Endothelial cell of umbilical vein (primary cell): ENCODE data around the gene CCDC106. TPM values are rescaled to one million over a fixed set of nuclear protein-coding genes. Genes with fewer than 3 reads are reported as not detected.
A peak's percentile ranks its signal among the peaks of the same experiment; 100 is the strongest.

Experiments used
- BruUV-seq: library from RNA; stranded (reverse); fragments of 400-500 nt; replicated peaks from 2 replicates; lab custom pipeline; 2021; lab: Mats Ljungman, UMichigan
- CTCF ChIA-PET: fragments of 300-600, 350-600 bp; sonication (Branson Sonifier 250); formaldehyde crosslinking; loops from one replicate; lab custom pipeline; 2021; ENCODE audit warnings: antibody characterized with exemption, inconsistent platforms; lab: Charles Lee
- POLR2A ChIA-PET: fragments of 300-600, 350-600 bp; sonication (Branson Sonifier 250); formaldehyde crosslinking; loops from one replicate; lab custom pipeline; 2021; ENCODE audit warnings: antibody characterized with exemption, inconsistent platforms; lab: Charles Lee
- DNase-seq: peaks from one replicate; pipeline ENCODE4 v3.0.0-alpha.2; 2011; ENCODE audit warnings: low read depth, low spot score
- FAIRE-seq: peaks from 2 replicates; lab custom pipeline; 2011; peaks lifted over from hg19 to GRCh38; lab: Jason Lieb, UNC
- H2AFZ ChIP-seq: 2 replicates; pipeline ENCODE4 v1.6.0; 2012; ENCODE audit warnings: low read depth, low read length, control low read depth, inconsistent platforms
- H3K27ac ChIP-seq: 2 replicates; pipeline ENCODE4 v1.5.1; 2011; ENCODE audit warnings: low read depth, mild to moderate bottlenecking, control low read depth, low read length, moderate library complexity; ENCODE audit not compliant: insufficient read depth
- H3K27me3 ChIP-seq, 2 experiments: 2 replicates each; pipeline versions ENCODE4 v1.6.0 to v1.6.1; 2011; ENCODE audit warnings: low read length in 2 of 2, mixed read lengths in 1 of 2; ENCODE audit not compliant: control insufficient read depth in 2 of 2, insufficient read depth in 2 of 2
- H3K36me3 ChIP-seq, 2 experiments: 2 replicates in 1 of 2; 3 replicates in 1 of 2; pipeline ENCODE4 v1.5.1; 2011; ENCODE audit warnings: low read length in 2 of 2, mild to moderate bottlenecking in 1 of 2, moderate library complexity in 1 of 2; ENCODE audit not compliant: control insufficient read depth in 2 of 2, insufficient read depth in 2 of 2; ENCODE audit errors: extremely low read depth in 1 of 2
- H3K4me1 ChIP-seq: 3 replicates; pipeline ENCODE4 v1.5.1; 2011; ENCODE audit warnings: mild to moderate bottlenecking, low read length; ENCODE audit not compliant: control insufficient read depth, insufficient read depth; ENCODE audit errors: extremely low read depth
- H3K4me2 ChIP-seq: 2 replicates; pipeline ENCODE4 v1.6.1; 2011; ENCODE audit warnings: low read length, control low read depth, mixed read lengths; ENCODE audit not compliant: insufficient read depth
- H3K4me3 ChIP-seq, 3 experiments: fragments of 200-600 bp in 1 of 3; sonication (generic), shearing (Covaris generic) in 1 of 3; replicated peaks in 1 of 3; 2 replicates each; pipeline ENCODE4 v1.5.1; 2011 to 2016; ENCODE audit warnings: control low read depth in 3 of 3, low read length in 3 of 3, mild to moderate bottlenecking in 2 of 3, inconsistent platforms in 1 of 3, low read depth in 1 of 3, moderate library complexity in 1 of 3; ENCODE audit not compliant: insufficient read depth in 1 of 3
- H3K79me2 ChIP-seq: 2 replicates; pipeline ENCODE4 v1.6.0; 2012; ENCODE audit warnings: low read length, inconsistent platforms; ENCODE audit not compliant: control insufficient read depth, insufficient read depth
- H3K9ac ChIP-seq: replicated peaks from 2 replicates; pipeline ENCODE3; 2011; ENCODE audit warnings: low read length, control low read depth; ENCODE audit not compliant: insufficient read depth; ENCODE audit errors: extremely low read depth
- H3K9me1 ChIP-seq: replicated peaks from 3 replicates; pipeline ENCODE4 v1.6.0; 2011; ENCODE audit warnings: mild to moderate bottlenecking, low read length; ENCODE audit not compliant: control insufficient read depth, insufficient read depth; ENCODE audit errors: extremely low read depth
- H3K9me3 ChIP-seq: replicated peaks from 2 replicates; pipeline ENCODE4 v1.5.1; 2012; ENCODE audit warnings: low read length, inconsistent platforms; ENCODE audit not compliant: control insufficient read depth, insufficient read depth
- H4K20me1 ChIP-seq: replicated peaks from 2 replicates; pipeline ENCODE3; 2011; ENCODE audit warnings: mild to moderate bottlenecking, low read length; ENCODE audit not compliant: control insufficient read depth, insufficient read depth; ENCODE audit errors: extremely low read depth
- EZH2 ChIP-seq: IDR thresholded peaks from 2 replicates; pipeline ENCODE4 v1.6.1; 2012; ENCODE audit warnings: borderline replicate concordance, low read depth, mild to moderate bottlenecking, moderate library complexity, low read length, inconsistent platforms; ENCODE audit not compliant: severe bottlenecking
- FOS ChIP-seq: IDR thresholded peaks from 2 replicates; pipeline ENCODE4 v1.6.1; 2011; ENCODE audit warnings: mild to moderate bottlenecking, low read length, moderate library complexity, borderline replicate concordance; ENCODE audit not compliant: insufficient read depth
- GATA2 ChIP-seq: IDR thresholded peaks from 2 replicates; pipeline ENCODE4 v1.7.0; 2011; ENCODE audit warnings: low read depth, mild to moderate bottlenecking, moderate library complexity, mixed read lengths, low read length; ENCODE audit not compliant: insufficient read length, insufficient read depth
- JUN ChIP-seq: IDR thresholded peaks from 2 replicates; pipeline ENCODE4 v1.6.1; 2011; ENCODE audit warnings: borderline replicate concordance, low read depth; ENCODE audit not compliant: insufficient read length, insufficient read depth
- MYC ChIP-seq: IDR thresholded peaks from one replicate; pipeline ENCODE4 v1.6.1; 2011; ENCODE audit warnings: mild to moderate bottlenecking, low read depth, low read length
- POLR2A ChIP-seq: IDR thresholded peaks from 2 replicates; pipeline ENCODE4 v1.6.1; 2012; ENCODE audit warnings: low read depth, mild to moderate bottlenecking, control low read depth, low read length
- POLR2AphosphoS5 ChIP-seq: IDR thresholded peaks from 2 replicates; pipeline ENCODE4 v1.6.1; 2012; ENCODE audit warnings: low read depth, mild to moderate bottlenecking, control low read depth, low read length, moderate library complexity; ENCODE audit not compliant: insufficient read depth
- dilution Hi-C: fragments of 300-500 bp; cut with MboI; formaldehyde crosslinking; loops from one replicate; pipeline ENCODE4 v1.15.0; 2019; ENCODE audit warnings: low sequenced_read_pairs; ENCODE audit not compliant: extremely low pct_ligation_motif_present
- intact Hi-C: fragments of 100-400 bp; cut with micrococcal nuclease; formaldehyde crosslinking; loops from one replicate; pipeline ENCODE4 v1.10.0; 2022
- polyA plus RNA-seq, 4 experiments: library from polyadenylated mRNA; depleted of rRNA in 3 of 4; stranded (reverse) in 3 of 4; unstranded in 1 of 4; fragments of >200 nt; gene quantifications; 2 replicates each; pipeline versions ENCODE4 v1.2.1 to v1.2.3, GENCODE V29; 2011 to 2012; ENCODE audit warnings: missing spikeins in 1 of 4
- total RNA-seq: library from RNA; stranded (reverse); gene quantifications from 2 replicates; pipeline ENCODE4 v1.2.3, GENCODE V29; 2021
- TF ChIP-seq, protein P1 (sequence below): IDR thresholded peaks from 2 replicates; pipeline ENCODE4 v1.6.1; 2011; ENCODE audit not compliant: insufficient read depth, insufficient read length
- TF ChIP-seq, protein P2 (sequence below), 2 donors: IDR thresholded peaks; 1 replicate in 1 of 2; 2 replicates in 1 of 2; pipeline ENCODE4 v1.5.1; 2011; ENCODE audit warnings: low read length in 2 of 2, mild to moderate bottlenecking in 2 of 2, moderate library complexity in 2 of 2, control low read depth in 1 of 2, inconsistent platforms in 1 of 2, low read depth in 1 of 2; ENCODE audit not compliant: insufficient read depth in 1 of 2; ENCODE audit errors: extremely low read depth in 1 of 2

CCDC106 gene
- total and polyA plus RNA-seq, 2 donors (not counting 3 experiments of a cell fraction or from before 2014, with no cell fraction given): 11.8 to 12.0 TPM

DNA sequence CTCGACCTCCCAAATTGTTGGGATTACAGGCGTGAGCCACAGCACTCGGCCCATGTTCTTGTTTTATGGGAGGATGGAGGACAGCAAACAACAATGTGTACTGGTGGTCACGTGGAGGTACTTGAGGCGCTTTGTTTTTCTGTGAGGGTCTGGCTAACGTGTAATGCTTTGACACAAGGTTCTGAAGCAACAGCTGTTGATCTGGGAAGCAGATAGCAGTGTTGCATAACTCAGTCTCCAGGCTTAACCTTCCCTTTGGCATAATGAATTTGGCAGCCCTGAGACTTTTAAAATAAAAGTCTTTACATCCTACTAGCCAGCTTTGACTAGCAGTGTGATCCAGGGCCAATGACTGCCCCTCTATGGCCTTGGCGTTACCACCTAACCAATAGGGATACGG lies 14.2 kb upstream of the CCDC106 start:
- Histone ChIP-seq H3K36me3 (no peaks in the 10 kb centered on the region), H3K9me3 (no peaks in the 10 kb centered on the region), H3K4me3 (no peak overlapping the region), H3K4me1 (peaks cover 12% of the 10 kb centered on the region), H3K27ac (no peak overlapping the region), H3K79me2 (peaks cover 22% of the 10 kb centered on the region), H2AFZ (peak overlapping the region; percentile 72), H3K4me2 (peak overlapping the region; percentile 96), H4K20me1 (no peaks in the 10 kb centered on the region), H3K9ac (no peak overlapping the region), H3K27me3 (no peaks in the 10 kb centered on the region), H3K9me1 (no peaks in the 10 kb centered on the region)
- dilution Hi-C loops: no loop called here
- FAIRE-seq (no peak), DNase-seq (no peak)
- TF ChIP-seq, protein P1, sequence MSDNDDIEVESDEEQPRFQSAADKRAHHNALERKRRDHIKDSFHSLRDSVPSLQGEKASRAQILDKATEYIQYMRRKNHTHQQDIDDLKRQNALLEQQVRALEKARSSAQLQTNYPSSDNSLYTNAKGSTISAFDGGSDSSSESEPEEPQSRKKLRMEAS: no peak
- TF ChIP-seq EZH2 (no peak), FOS (no peak), GATA2 (no peak), MYC (no peak), POLR2AphosphoS5 (no peak), JUN (no peak), POLR2A (no peak)
- TF ChIP-seq, protein P2, sequence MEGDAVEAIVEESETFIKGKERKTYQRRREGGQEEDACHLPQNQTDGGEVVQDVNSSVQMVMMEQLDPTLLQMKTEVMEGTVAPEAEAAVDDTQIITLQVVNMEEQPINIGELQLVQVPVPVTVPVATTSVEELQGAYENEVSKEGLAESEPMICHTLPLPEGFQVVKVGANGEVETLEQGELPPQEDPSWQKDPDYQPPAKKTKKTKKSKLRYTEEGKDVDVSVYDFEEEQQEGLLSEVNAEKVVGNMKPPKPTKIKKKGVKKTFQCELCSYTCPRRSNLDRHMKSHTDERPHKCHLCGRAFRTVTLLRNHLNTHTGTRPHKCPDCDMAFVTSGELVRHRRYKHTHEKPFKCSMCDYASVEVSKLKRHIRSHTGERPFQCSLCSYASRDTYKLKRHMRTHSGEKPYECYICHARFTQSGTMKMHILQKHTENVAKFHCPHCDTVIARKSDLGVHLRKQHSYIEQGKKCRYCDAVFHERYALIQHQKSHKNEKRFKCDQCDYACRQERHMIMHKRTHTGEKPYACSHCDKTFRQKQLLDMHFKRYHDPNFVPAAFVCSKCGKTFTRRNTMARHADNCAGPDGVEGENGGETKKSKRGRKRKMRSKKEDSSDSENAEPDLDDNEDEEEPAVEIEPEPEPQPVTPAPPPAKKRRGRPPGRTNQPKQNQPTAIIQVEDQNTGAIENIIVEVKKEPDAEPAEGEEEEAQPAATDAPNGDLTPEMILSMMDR (IDR thresholded peaks at IDR 0.05; ENCODE audit: extremely low read depth in 1 of 2, insufficient read depth in 1 of 2, low read depth in 1 of 2, low read length in 2 of 2): no peak
- BruUV-seq: no TSS peak
- ChIA-PET CTCF (interaction anchor here (0.6 to 3.3 kb wide), 15 partner anchors 9 to 1474 kb away, joined by 3 to 86 read pairs (median 14); partner anchors contain the start of genes LENG1, U2AF2, UBE2S and ZNF581), POLR2A (interaction anchor here (0.7 to 1.8 kb wide), 2 partner anchors 8 to 1654 kb away, joined by 3 to 4 read pairs; no protein-coding TSS in a partner anchor)
- intact Hi-C loops: loop anchor here (5.0 kb wide), 1 partner anchor 492 kb away; no protein-coding TSS in a partner anchor
